Fibroblast of lung (primary cell): Measurements from ENCODE around the gene FANK1.

Experiments
- CTCF ChIP-seq, 2 donors: IDR thresholded peaks in 1 of 2; conservative IDR thresholded peaks in 1 of 2; 1 replicate in 1 of 2; 2 replicates in 1 of 2; pipeline ENCODE4 v1.5.1; 2011 to 2012; ENCODE audit warnings: low read length in 2 of 2, control low read depth in 1 of 2, inconsistent platforms in 1 of 2, low read depth in 1 of 2, mild to moderate bottlenecking in 1 of 2
- EZH2 ChIP-seq: IDR thresholded peaks from 2 replicates; pipeline ENCODE4 v1.5.1; 2012; ENCODE audit warnings: low read length, control low read depth, mild to moderate bottlenecking; ENCODE audit errors: missing control alignments

- TF ChIP-seq CTCF (conservative IDR thresholded peaks at IDR 0.05 in 1 of 2, IDR thresholded peaks at IDR 0.05 in 1 of 2; ENCODE audit: low read depth in 1 of 2, low read length in 2 of 2) (no peak), EZH2 (no peak)
Measured at GRCh38 chr10:126001576-126001975, 105.2 kb downstream of the FANK1 start.
